Heart left ventricle (tissue), 16 donors: ENCODE data around the gene TICAM2. TPM values are rescaled to one million over a fixed set of nuclear protein-coding genes. Genes with fewer than 3 reads are reported as not detected.

Experiments used
- ATAC-seq, 4 donors: fragments of 200-7000 bp; cut with Tn5 transposase; one replicate each; pipeline ENCODE4 v1.9.1; 2020 to 2022; ENCODE audit warnings: moderate library complexity in 4 of 4, mild to moderate bottlenecking in 3 of 4, moderate number of reproducible peaks in 1 of 4
- DNase-seq, 5 donors: peaks; one replicate each; pipeline ENCODE4 v3.0.0-alpha.2; 2020
- H3K27ac ChIP-seq, 12 donors: fragments of 200-600 bp; sonication (generic) in 4 of 12; one replicate each; pipeline versions ENCODE4 v1.5.0 to v1.8.0; 2016 to 2022; ENCODE audit warnings: mild to moderate bottlenecking in 2 of 12
- H3K27me3 ChIP-seq, 9 donors: fragments of 200-600 bp; sonication (generic) in 2 of 9; one replicate each; pipeline versions ENCODE4 v1.5.1 to v1.8.0; 2016 to 2022; ENCODE audit warnings: mild to moderate bottlenecking in 3 of 9
- H3K36me3 ChIP-seq, 9 donors: fragments of 200-600 bp; sonication (generic) in 2 of 9; one replicate each; pipeline versions ENCODE4 v1.5.0 to v1.8.0; 2018 to 2022; ENCODE audit warnings: mild to moderate bottlenecking in 2 of 9
- H3K4me1 ChIP-seq, 12 donors: fragments of 200-600 bp; sonication (generic) in 4 of 12; one replicate each; pipeline versions ENCODE4 v1.5.0 to v1.8.0; 2016 to 2022; ENCODE audit warnings: mild to moderate bottlenecking in 3 of 12
- H3K4me3 ChIP-seq, 12 donors: fragments of 200-600 bp; sonication (generic) in 4 of 12; one replicate each; pipeline versions ENCODE4 v1.5.0 to v1.8.0; 2017 to 2022; ENCODE audit warnings: mild to moderate bottlenecking in 9 of 12, moderate library complexity in 4 of 12
- H3K9me3 ChIP-seq, 12 donors: fragments of 200-600 bp; sonication (generic) in 4 of 12; one replicate each; pipeline versions ENCODE4 v1.5.0 to v1.8.0; 2016 to 2022; ENCODE audit warnings: mild to moderate bottlenecking in 1 of 12
- POLR2A ChIP-seq, 2 donors: fragments of 450-650 bp; IDR thresholded peaks; one replicate each; pipeline ENCODE4 v1.6.1; 2017; ENCODE audit warnings: antibody characterized with exemption in 2 of 2, mild to moderate bottlenecking in 2 of 2, moderate library complexity in 2 of 2
- WGBS, 4 donors: extraction: QIAGEN DNeasy Blood & Tissue Kit in 2 of 4; methylation state at CpG; one replicate each; pipeline versions ENCODE4 v1.1.5 to v1.1.7; 2013 to 2018; 5-methylcytosine and 5-hydroxymethylcytosine counted together
- intact Hi-C, 10 donors: fragments of 100-400 bp; cut with DNase I; formaldehyde crosslinking; loops; one replicate each; pipeline versions ENCODE4 v1.11.1 to v1.14.2; 2022
- polyA plus RNA-seq, 2 donors: library from polyadenylated mRNA; stranded (reverse); fragments of 200-250 nt; gene quantifications; one replicate each; pipeline ENCODE4 v1.2.3, GENCODE V29; 2013
- total RNA-seq, 9 donors: library from RNA; depleted of rRNA in 2 of 9; stranded (reverse); fragments of >200 nt in 2 of 9; fragmentation: NEBNext Ultra II Directional in 3 of 9; extraction: Animal tissue kit (Norgen Biotek cat#: 25700) in 3 of 9; gene quantifications; one replicate each; pipeline versions ENCODE4 v1.1.0 to v1.2.4, GENCODE V29; 2016 to 2023
- TF ChIP-seq, protein P1 (sequence below), 12 donors: fragments of 200-600 bp; sonication (generic) in 4 of 12; IDR thresholded peaks; one replicate each; pipeline versions ENCODE4 v1.5.0 to v1.8.0; 2018 to 2022; ENCODE audit warnings: antibody characterized with exemption in 12 of 12, mild to moderate bottlenecking in 5 of 12
- donor health status: ischemic (EF 13 %, LVEDD 7.1; RV severe dilation, severe dysfunction).
- donor health status: healthy with polysubstance abuse.
- donor health status: DM: no; HTN: yes; CAD: no.
- donor health status: DM: no; HTN: no; CAD: no.
- donor health status: ischemic (EF 25% LVEDD 6.9; RV normal size, moderate dysfunction).
- donor health status: ischemic (EF 25% LVEDD 5.7; RV mildly dilated, moderate dysfunction).
- donor health status: healthy.
- donor health status: DM: yes; HTN: yes; CAD: no.
- donor health status: ischemic (EF 35%, LVEDD 5.7; RV mildly dilated, moderate dysfunction).
- donor health status: nonischemic (EF 11% LVEDD 7.7; RV severe dilation, severe dysfunction).
- donor health status: DM: yes; HTN: yes; CAD: no.
- donor health status: PGD.
- donor health status: ischemic (EF 29% LVEDD 5.4; RV normal size, mild dysfunction).
- donor health status: nonischemic (EF 23%, LVEDD 6.1; RV moderate dilation, normal function).

Gene TICAM2
- total and polyA plus RNA-seq, 11 donors, result 0.75 to 4.1 (median 1.9) TPM

GRCh38 chr5:115644046-115644445 is 41.8 kb upstream of the TICAM2 start:
- no peak for ATAC-seq
- TF ChIP-seq, protein P1, sequence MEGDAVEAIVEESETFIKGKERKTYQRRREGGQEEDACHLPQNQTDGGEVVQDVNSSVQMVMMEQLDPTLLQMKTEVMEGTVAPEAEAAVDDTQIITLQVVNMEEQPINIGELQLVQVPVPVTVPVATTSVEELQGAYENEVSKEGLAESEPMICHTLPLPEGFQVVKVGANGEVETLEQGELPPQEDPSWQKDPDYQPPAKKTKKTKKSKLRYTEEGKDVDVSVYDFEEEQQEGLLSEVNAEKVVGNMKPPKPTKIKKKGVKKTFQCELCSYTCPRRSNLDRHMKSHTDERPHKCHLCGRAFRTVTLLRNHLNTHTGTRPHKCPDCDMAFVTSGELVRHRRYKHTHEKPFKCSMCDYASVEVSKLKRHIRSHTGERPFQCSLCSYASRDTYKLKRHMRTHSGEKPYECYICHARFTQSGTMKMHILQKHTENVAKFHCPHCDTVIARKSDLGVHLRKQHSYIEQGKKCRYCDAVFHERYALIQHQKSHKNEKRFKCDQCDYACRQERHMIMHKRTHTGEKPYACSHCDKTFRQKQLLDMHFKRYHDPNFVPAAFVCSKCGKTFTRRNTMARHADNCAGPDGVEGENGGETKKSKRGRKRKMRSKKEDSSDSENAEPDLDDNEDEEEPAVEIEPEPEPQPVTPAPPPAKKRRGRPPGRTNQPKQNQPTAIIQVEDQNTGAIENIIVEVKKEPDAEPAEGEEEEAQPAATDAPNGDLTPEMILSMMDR (IDR thresholded peaks at IDR 0.05), result no peak
- no peak for TF ChIP-seq POLR2A (IDR thresholded peaks at IDR 0.05)
- no peak for DNase-seq
- Histone ChIP-seq H3K27ac (no peak overlapping the region), H3K27me3 (peaks cover 0 to 15% (median 0%) of the 10 kb centered on the region in 9 donors), H3K9me3 (no peaks in the 10 kb centered on the region), H3K36me3 (no peaks in the 10 kb centered on the region), H3K4me1 (no peaks in the 10 kb centered on the region), H3K4me3 (no peak overlapping the region)
- intact Hi-C loops, result no loop called here
- WGBS, 4 donors, result 76 to 91% (median 88%) methylated on average over 2 of the region's 2 CpGs

GRCh38 chr5:115641948-115642347 is 39.7 kb upstream of the TICAM2 start:
- no peak for TF ChIP-seq POLR2A (IDR thresholded peaks at IDR 0.05)
- TF ChIP-seq, protein P1 (IDR thresholded peaks at IDR 0.05), result no peak
- 82 to 86% (median 84%) methylated on average over 1 of the region's 1 CpG for WGBS, 4 donors
- H3K4me1 ChIP-seq, result no peaks in the 10 kb centered on the region
- DNase-seq (no peak), ATAC-seq (no peak)
- no peaks in the 10 kb centered on the region for H3K9me3 ChIP-seq
- no peak overlapping the region for H3K4me3 ChIP-seq
- no peaks in the 10 kb centered on the region for H3K36me3 ChIP-seq
- peaks cover 0 to 15% (median 0%) of the 10 kb centered on the region in 9 donors for H3K27me3 ChIP-seq
- H3K27ac ChIP-seq, result no peak overlapping the region
- intact Hi-C loops, result no loop called here

DNA sequence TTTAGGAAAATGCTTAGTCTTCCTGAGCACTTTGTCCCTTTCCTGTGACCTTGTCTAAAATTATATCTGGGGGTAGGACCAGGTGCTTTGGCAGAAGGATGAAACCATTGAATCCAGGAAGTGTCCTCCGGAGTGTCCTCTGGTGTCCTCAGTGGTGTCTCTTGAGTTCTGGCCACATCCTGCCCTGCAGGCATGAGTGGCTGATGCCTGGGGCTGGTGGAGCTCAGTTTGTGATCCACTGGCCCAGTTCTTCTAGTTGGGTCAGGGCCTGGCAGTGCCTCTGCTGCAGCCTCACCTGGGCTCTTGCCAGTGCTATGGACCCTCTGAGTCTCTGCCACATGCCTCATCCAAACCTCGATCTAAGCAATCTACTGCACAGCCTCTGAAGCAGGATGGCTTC is 38.0 kb upstream of the TICAM2 start:
- intact Hi-C loops, result no loop called here
- H3K9me3 ChIP-seq, result no peaks in the 10 kb centered on the region
- H3K4me3 ChIP-seq, result no peak overlapping the region
- H3K27me3 ChIP-seq, result peaks cover 0 to 5% (median 0%) of the 10 kb centered on the region in 9 donors
- DNase-seq (no peak), ATAC-seq (no peak)
- no peak for TF ChIP-seq POLR2A (IDR thresholded peaks at IDR 0.05)
- TF ChIP-seq, protein P1 (IDR thresholded peaks at IDR 0.05), result no peak
- no peak overlapping the region for H3K27ac ChIP-seq
- H3K4me1 ChIP-seq, result no peaks in the 10 kb centered on the region
- 75 to 89% (median 80%) methylated on average over 1 to 2 of the region's 2 CpGs for WGBS, 4 donors
- H3K36me3 ChIP-seq, result no peaks in the 10 kb centered on the region

DNA sequence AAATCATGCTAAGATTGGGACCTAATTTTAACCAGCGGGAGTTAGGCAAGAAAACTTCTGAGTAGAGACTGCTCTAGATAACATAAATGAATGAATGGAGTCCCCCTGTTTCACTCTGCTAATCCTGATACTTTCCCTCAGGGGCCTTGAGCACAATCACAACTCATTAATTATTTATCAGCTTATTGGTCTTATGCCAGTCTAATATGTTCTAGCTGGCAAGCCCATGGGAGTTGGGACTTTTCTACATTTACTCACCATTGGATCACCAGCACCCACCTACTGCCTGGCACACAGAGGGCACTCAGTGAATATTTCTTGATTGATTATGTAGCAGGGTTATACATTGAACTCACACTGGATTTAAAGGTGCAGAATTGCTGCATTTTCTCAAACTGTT is 37.1 kb upstream of the TICAM2 start:
- TF ChIP-seq, protein P1 (IDR thresholded peaks at IDR 0.05), result no peak
- no peak for TF ChIP-seq POLR2A (IDR thresholded peaks at IDR 0.05)
- intact Hi-C loops, result no loop called here
- ATAC-seq, result no peak
- 82 to 91% (median 84%) methylated on average over 1 of the region's 1 CpG for WGBS, 4 donors
- no peak overlapping the region for H3K27ac ChIP-seq
- peaks cover 0 to 3% (median 0%) of the 10 kb centered on the region in 9 donors for H3K27me3 ChIP-seq
- peaks cover 0 to 3% (median 0%) of the 10 kb centered on the region in 12 donors for H3K4me1 ChIP-seq
- no peaks in the 10 kb centered on the region for H3K36me3 ChIP-seq
- DNase-seq, result no peak
- no peaks in the 10 kb centered on the region for H3K9me3 ChIP-seq
- no peak overlapping the region for H3K4me3 ChIP-seq
